GM19035 (cell line): Measurements from ENCODE around the gene VPS51.
"Not testable (repeated sequence)": the region's sequence is repeated elsewhere in the genome, so short reads cannot be mapped to it uniquely, and the experiment has no call there.

Source experiments
- ATAC-seq: cut with Tn5 transposase; IDR thresholded peaks from one replicate; pipeline ENCODE4 v1.9.1; 2021; ENCODE audit not compliant: unreplicated experiment

VPS51 gene

DNA sequence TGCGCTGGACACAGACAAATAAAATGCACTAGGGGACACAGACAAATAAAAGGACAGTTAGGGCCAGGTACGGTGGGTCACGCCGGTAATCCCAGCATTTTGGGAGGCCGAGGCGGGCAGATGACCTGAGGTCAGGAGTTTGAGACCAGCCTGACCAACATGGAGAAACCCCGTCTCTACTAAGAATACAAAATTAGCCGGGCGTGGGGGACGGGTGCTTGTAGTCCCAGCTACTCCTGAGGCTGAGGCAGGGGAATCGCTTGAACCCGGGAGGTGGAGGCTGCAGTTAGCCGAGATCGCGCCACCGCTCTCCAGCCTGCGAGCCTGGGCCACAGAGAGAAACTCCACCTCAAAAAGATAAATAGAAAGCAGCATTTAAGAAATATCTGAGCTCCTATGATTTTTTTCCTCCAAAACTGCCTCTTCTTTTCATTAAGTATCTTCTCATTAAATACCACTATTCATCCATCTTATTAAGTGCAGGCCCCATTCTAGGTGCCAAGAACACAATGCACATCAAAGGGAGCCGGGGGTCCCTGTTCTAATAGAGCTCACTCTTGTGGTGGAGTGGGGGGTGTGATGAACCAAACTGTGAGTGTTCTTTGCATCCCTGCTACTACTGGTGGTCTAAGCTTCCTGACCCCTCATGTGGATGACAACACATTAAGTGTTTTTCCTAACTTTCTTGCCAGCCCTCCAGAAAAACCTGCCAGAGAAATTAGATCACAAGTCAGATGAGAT, 22.3 kb downstream of the VPS51 start:
- no peak for ATAC-seq

GRCh38 chr11:65118891-65119669, 23.1 kb downstream of the VPS51 start:
- not testable (repeated sequence) for ATAC-seq

- ATAC-seq, result no peak
Measured at GRCh38 chr11:65119670-65119995, 23.6 kb downstream of the VPS51 start.

- ATAC-seq, result no peak
Measured at GRCh38 chr11:65120831-65121230, 24.8 kb downstream of the VPS51 start.

DNA sequence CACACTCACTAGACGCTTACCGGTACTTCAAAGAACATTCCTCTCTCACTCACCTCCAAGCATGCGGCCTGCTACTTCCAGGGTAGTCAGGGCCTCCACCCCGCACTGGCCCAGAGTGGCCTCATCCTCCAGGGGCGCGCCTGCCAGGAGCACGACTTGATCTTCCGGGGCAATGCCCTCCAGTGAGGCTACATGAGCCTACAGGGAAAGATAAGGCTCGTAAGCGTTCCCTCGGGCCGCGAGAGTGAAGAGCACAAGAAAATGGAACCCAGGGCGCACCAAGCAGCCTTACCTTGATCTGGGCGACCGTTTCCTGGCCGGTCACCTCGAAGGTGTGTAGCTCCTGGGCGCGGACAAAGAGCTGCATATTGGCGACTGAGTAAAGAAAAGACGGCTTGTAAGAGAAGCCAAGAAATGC, 25.4 kb downstream of the VPS51 start:
- ATAC-seq, result no peak

- peak; percentile 61 for ATAC-seq
Measured at GRCh38 chr11:65121865-65122696, 26.1 kb downstream of the VPS51 start, which contains the start of the genes FAU and MRPL49. Gene FAU (minus strand): TSS chr11:65122134. CDS start chr11:65121813, 321 bp downstream. Gene MRPL49 (plus strand): TSS chr11:65122321. CDS start chr11:65122347, 26 bp downstream.

GRCh38 chr11:65124480-65125196, 28.6 kb downstream of the VPS51 start:
- ATAC-seq, result no peak

GRCh38 chr11:65125197-65126056, 29.4 kb downstream of the VPS51 start:
- no peak for ATAC-seq

DNA sequence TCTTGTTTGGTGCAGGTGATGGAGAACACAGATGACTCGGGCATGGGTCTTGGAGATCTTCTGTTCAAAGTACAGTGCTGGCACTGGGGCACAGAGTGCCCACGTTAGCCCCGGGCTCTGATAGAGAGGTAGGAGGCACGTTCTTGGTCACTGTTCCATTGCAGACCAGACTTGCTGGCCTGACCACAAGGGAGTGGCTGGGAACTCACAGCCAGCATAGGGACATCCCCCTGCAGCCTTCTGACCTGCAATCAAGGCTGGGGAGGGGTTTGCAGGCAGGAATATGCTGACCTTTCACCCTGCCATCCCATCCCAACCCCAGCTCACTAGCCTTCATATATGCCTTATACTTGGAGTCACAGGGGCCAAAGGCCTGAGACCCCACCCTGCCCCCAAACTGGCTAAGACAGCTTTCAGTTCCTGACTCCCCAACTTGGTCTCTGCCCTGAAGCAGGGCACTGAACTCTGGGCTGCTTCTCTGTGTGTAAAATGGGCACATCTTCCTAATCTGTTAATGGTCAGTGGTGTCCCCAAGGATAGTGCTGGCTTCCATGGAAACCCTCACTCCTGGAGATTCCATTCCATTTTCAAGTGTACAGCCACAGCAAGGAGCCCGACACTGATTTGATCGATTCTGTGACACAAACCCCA, 30.7 kb downstream of the VPS51 start:
- ATAC-seq, result no peak

DNA sequence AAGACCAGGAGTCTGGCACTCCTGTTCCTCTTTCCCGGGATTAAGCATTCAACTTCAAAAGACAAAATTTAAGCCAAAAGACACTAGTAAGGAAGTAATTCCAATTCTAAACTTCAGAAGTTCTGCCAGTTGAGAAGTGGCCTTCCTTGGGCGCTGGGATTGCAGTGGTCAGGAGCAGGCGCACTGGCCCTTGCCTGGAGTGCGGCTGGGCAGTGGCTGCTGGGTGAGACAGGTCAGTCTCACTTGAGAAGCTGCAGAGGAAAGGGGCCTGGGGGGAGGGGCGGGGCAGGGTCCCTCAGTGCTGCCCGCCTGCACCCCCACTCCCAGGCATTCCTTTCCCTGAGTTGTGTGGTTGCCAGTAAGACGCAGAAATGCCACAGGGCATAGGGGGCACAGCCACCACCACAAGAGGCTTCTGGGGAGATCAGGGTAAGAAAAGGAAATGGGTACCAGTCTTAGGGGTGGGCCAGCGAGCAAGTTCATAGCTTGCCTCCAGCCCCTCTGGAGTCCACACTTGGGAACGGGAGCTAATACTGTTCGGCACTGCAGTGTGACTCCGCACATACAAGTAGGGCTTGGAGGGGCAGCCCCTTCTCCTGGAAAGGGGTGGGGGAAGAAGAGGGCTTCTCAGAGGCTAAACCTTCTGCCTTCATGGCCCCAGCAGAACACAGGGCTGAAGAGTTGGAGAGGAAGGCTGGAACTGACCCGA, 31.6 kb downstream of the VPS51 start:
- no peak for ATAC-seq

GRCh38 chr11:65128182-65129145, 32.5 kb downstream of the VPS51 start:
- ATAC-seq, result no peak

- ATAC-seq, result no peak
Measured at GRCh38 chr11:65129649-65130441, 33.8 kb downstream of the VPS51 start.

- no peak for ATAC-seq
Measured at GRCh38 chr11:65130631-65131416, 34.8 kb downstream of the VPS51 start.

DNA sequence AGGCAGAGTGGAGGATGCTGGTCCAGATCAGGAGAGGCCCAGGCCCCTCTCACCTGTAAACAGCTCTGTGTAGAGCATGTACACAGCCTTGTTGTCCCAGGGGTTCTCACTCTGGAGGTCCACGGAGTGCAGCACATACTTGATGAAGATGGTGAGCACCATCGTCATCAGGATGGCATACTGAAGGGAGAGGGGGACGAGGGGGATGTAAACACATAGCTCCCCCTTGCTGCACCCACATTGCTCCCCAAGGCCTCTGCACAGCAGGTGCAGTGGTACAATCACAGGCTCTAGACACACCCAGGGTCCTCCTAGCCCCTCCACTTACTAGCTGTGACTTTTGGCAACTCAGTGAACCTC, 35.4 kb downstream of the VPS51 start:
- no peak for ATAC-seq

DNA sequence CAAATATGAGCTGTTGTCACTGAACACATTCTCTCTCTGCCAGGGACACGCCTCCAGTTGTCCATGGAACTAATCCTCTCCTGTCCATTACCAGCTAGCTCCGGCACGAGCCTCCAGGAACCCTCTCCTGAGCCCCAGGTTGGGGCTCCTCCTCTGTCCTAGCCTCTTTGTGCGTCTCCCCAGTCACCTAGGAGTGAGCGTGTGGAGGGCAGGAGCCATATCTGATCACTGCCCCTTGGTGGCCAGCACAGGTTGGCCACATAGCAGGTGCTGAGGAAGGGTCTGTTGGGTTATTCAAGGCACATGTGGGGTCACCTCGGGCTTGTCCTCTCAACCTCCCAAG, 35.9 kb downstream of the VPS51 start:
- no peak for ATAC-seq
